Naive thymus-derived CD4-positive, alpha-beta T cell (primary cell): Measurements from ENCODE around the gene ULK1. TPM values are rescaled to one million over a fixed set of nuclear protein-coding genes. Genes with fewer than 3 reads are reported as not detected.

Experiments used
- ATAC-seq: fragments of 150-1000 bp; cut with Tn5 transposase; 2 replicates; pipeline ENCODE4 v1.10.0; 2021; ENCODE audit warnings: mild to moderate bottlenecking, moderate library complexity
- CTCF ChIA-PET: fragments of 350-600 bp; sonication (Branson Sonifier 250); formaldehyde crosslinking; loops from one replicate; lab custom pipeline; 2021; ENCODE audit warnings: antibody characterized with exemption; lab: Charles Lee
- POLR2A ChIA-PET: fragments of 350-600 bp; sonication (Branson Sonifier 250); formaldehyde crosslinking; loops from one replicate; lab custom pipeline; 2021; ENCODE audit warnings: antibody characterized with exemption, inconsistent platforms; lab: Charles Lee
- DNase-seq, 9 donors: peaks; one replicate each; pipeline versions ENCODE4 v3.0.0 to v3.0.0-alpha.2; 2020 to 2022; ENCODE audit warnings: mixed read lengths in 1 of 9
- H3K27ac ChIP-seq: one replicate; pipeline ENCODE4 v1.7.0; 2013; ENCODE audit warnings: mild to moderate bottlenecking, low read depth, low read length, moderate library complexity
- H3K27me3 ChIP-seq, 2 donors: one replicate each; pipeline ENCODE4 v1.7.0; 2013; ENCODE audit warnings: low read length in 2 of 2, mild to moderate bottlenecking in 2 of 2, moderate library complexity in 2 of 2; ENCODE audit not compliant: control insufficient read depth in 2 of 2, insufficient read depth in 2 of 2
- H3K36me3 ChIP-seq, 3 experiments: 1 replicate in 2 of 3; 2 replicates in 1 of 3; pipeline ENCODE4 v1.7.0; 2013; ENCODE audit warnings: low read length in 3 of 3, mild to moderate bottlenecking in 3 of 3, moderate library complexity in 1 of 3; ENCODE audit not compliant: insufficient read depth in 3 of 3, control insufficient read depth in 2 of 3
- H3K4me1 ChIP-seq, 2 donors: one replicate each; pipeline ENCODE4 v1.7.0; 2013; ENCODE audit warnings: low read length in 2 of 2, mild to moderate bottlenecking in 2 of 2, moderate library complexity in 1 of 2; ENCODE audit not compliant: control insufficient read depth in 2 of 2, insufficient read depth in 2 of 2
- H3K4me3 ChIP-seq: 2 replicates; pipeline ENCODE4 v1.7.0; 2013; ENCODE audit warnings: mild to moderate bottlenecking, low read length
- H3K9me3 ChIP-seq, 3 experiments: 1 replicate in 2 of 3; 2 replicates in 1 of 3; pipeline ENCODE4 v1.7.0; 2013; ENCODE audit warnings: low read length in 3 of 3; ENCODE audit not compliant: control insufficient read depth in 2 of 3
- H3K27ac Mint-ChIP-seq, 9 donors: one replicate each; pipeline ENCODE4 v1.8.0; 2020 to 2022; ENCODE audit warnings: mixed read lengths in 9 of 9, mild to moderate bottlenecking in 8 of 9, moderate library complexity in 5 of 9, inconsistent platforms in 2 of 9
- H3K27me3 Mint-ChIP-seq, 5 donors: one replicate each; pipeline ENCODE4 v1.8.0; 2021 to 2022; ENCODE audit warnings: mixed read lengths in 5 of 5, mild to moderate bottlenecking in 1 of 5
- H3K36me3 Mint-ChIP-seq, 5 donors: one replicate each; pipeline ENCODE4 v1.8.0; 2020 to 2022; ENCODE audit warnings: mixed read lengths in 5 of 5, mild to moderate bottlenecking in 3 of 5, inconsistent platforms in 1 of 5
- H3K4me1 Mint-ChIP-seq, 7 donors: one replicate each; pipeline ENCODE4 v1.8.0; 2020 to 2022; ENCODE audit warnings: mixed read lengths in 7 of 7, mild to moderate bottlenecking in 3 of 7, inconsistent platforms in 1 of 7
- H3K4me3 Mint-ChIP-seq, 10 donors: one replicate each; pipeline ENCODE4 v1.8.0; 2020 to 2022; ENCODE audit warnings: mild to moderate bottlenecking in 10 of 10, mixed read lengths in 10 of 10, moderate library complexity in 6 of 10, inconsistent platforms in 2 of 10
- H3K9me3 Mint-ChIP-seq, 11 donors: one replicate each; pipeline ENCODE4 v1.8.0; 2020 to 2022; ENCODE audit warnings: mixed read lengths in 11 of 11, mild to moderate bottlenecking in 4 of 11, inconsistent platforms in 1 of 11, moderate library complexity in 1 of 11
- intact Hi-C, 2 donors: fragments of 100-400 bp; cut with micrococcal nuclease; formaldehyde crosslinking; loops; one replicate each; pipeline ENCODE4 v1.15.1; 2023
- polyA plus RNA-seq, 2 donors: library from polyadenylated mRNA; unstranded; fragments of 300-500 nt; fragmentation: Illumina TruSeq; gene quantifications; one replicate each; pipeline ENCODE4 v1.2.3, GENCODE V29; 2021
- total RNA-seq, 6 experiments: library from RNA in 5 of 6; stranded (reverse) in 5 of 6; gene quantifications; 1 replicate in 5 of 6; 2 replicates in 1 of 6; pipeline ENCODE4 v1.2.3 and lab custom pipeline; 2021 to 2026

The ULK1 gene
- total and polyA plus RNA-seq, 7 experiments from 2014 or later, result 0.28 to 109 (median 36.3) TPM

GRCh38 chr12:131919051-131919347 lies 24.6 kb downstream of the ULK1 start:
- peaks cover 0 to 7% (median 0%) of the 10 kb centered on the region in 5 donors for H3K36me3 Mint-ChIP-seq
- peak; percentile 2 for ATAC-seq
- Histone ChIP-seq H3K4me3 (no peak overlapping the region), H3K36me3 (peaks cover 0 to 73% (median 0%) of the 10 kb centered on the region in 3 experiments), H3K4me1 (no peaks in the 10 kb centered on the region), H3K9me3 (no peaks in the 10 kb centered on the region), H3K27ac (no peak overlapping the region), H3K27me3 (no peaks in the 10 kb centered on the region)
- ChIA-PET CTCF (no interaction called here), POLR2A (no interaction called here)
- H3K27me3 Mint-ChIP-seq, result no peaks in the 10 kb centered on the region
- no peak overlapping the region for H3K27ac Mint-ChIP-seq
- DNase-seq, result no peak
- H3K4me3 Mint-ChIP-seq, result no peak overlapping the region
- intact Hi-C loops, result no loop called here
- H3K4me1 Mint-ChIP-seq, result no peaks in the 10 kb centered on the region
- H3K9me3 Mint-ChIP-seq, result no peaks in the 10 kb centered on the region

GRCh38 chr12:131919366-131920156 lies 25.1 kb downstream of the ULK1 start:
- Mint-ChIP-seq H3K9me3 (no peaks in the 10 kb centered on the region), H3K27ac (no peak overlapping the region), H3K27me3 (no peaks in the 10 kb centered on the region), H3K36me3 (peaks cover 0 to 7% (median 0%) of the 10 kb centered on the region in 5 donors), H3K4me3 (no peak overlapping the region), H3K4me1 (peaks cover 0 to 3% (median 2%) of the 10 kb centered on the region in 7 donors)
- ChIA-PET POLR2A (interaction anchor here (0.8 kb wide), 1 partner anchor 11 kb away, joined by 3 read pairs; no protein-coding TSS in a partner anchor), CTCF (no interaction called here)
- no peak for ATAC-seq
- no peaks in the 10 kb centered on the region for H3K27me3 ChIP-seq
- peaks cover 0 to 68% (median 0%) of the 10 kb centered on the region in 3 experiments for H3K36me3 ChIP-seq
- H3K4me3 ChIP-seq, result no peak overlapping the region
- no peak for DNase-seq
- no peak overlapping the region for H3K27ac ChIP-seq
- H3K9me3 ChIP-seq, result no peaks in the 10 kb centered on the region
- intact Hi-C loops, result no loop called here
- no peaks in the 10 kb centered on the region for H3K4me1 ChIP-seq

GRCh38 chr12:131920157-131920508 lies 25.7 kb downstream of the ULK1 start:
- no peak overlapping the region for H3K4me3 ChIP-seq

GRCh38 chr12:131920902-131921840 lies 26.7 kb downstream of the ULK1 start:
- no peaks in the 10 kb centered on the region for H3K9me3 Mint-ChIP-seq
- no peak overlapping the region for H3K4me3 Mint-ChIP-seq
- H3K27ac ChIP-seq, result no peak overlapping the region
- no peak overlapping the region for H3K27ac Mint-ChIP-seq
- H3K36me3 ChIP-seq, result peaks cover 0 to 52% (median 0%) of the 10 kb centered on the region in 3 experiments
- ATAC-seq (no peak), DNase-seq (no peak)
- H3K9me3 ChIP-seq, result no peaks in the 10 kb centered on the region
- intact Hi-C loops, result no loop called here
- no peak overlapping the region for H3K4me3 ChIP-seq
- H3K27me3 ChIP-seq, result no peaks in the 10 kb centered on the region
- H3K4me1 ChIP-seq, result no peaks in the 10 kb centered on the region
- POLR2A ChIA-PET, result no interaction called here
- H3K27me3 Mint-ChIP-seq, result no peaks in the 10 kb centered on the region
- peaks cover 0 to 7% (median 0%) of the 10 kb centered on the region in 5 donors for H3K36me3 Mint-ChIP-seq
- CTCF ChIA-PET, result interaction anchor here (1.2 kb wide), 1 partner anchor 26 kb away, joined by 3 read pairs; no protein-coding TSS in a partner anchor
- H3K4me1 Mint-ChIP-seq, result peaks cover 0 to 7% (median 6%) of the 10 kb centered on the region in 7 donors

More at GRCh38 chr12:131920157-131920508, 25.7 kb downstream of the ULK1 start:
- DNase-seq (no peak), ATAC-seq (no peak)
- H3K4me3 Mint-ChIP-seq, result no peak overlapping the region
- Histone ChIP-seq H3K4me1 (no peaks in the 10 kb centered on the region), H3K36me3 (peaks cover 0 to 62% (median 0%) of the 10 kb centered on the region in 3 experiments), H3K9me3 (no peaks in the 10 kb centered on the region), H3K27me3 (no peaks in the 10 kb centered on the region), H3K27ac (no peak overlapping the region)
- H3K27ac Mint-ChIP-seq, result no peak overlapping the region
- intact Hi-C loops, result no loop called here
- ChIA-PET POLR2A (interaction anchor here (0.8 kb wide), 1 partner anchor 10 kb away, joined by 3 read pairs; no protein-coding TSS in a partner anchor), CTCF (no interaction called here)
- peaks cover 0 to 7% (median 6%) of the 10 kb centered on the region in 7 donors for H3K4me1 Mint-ChIP-seq
- no peaks in the 10 kb centered on the region for H3K9me3 Mint-ChIP-seq
- H3K36me3 Mint-ChIP-seq, result peaks cover 0 to 7% (median 0%) of the 10 kb centered on the region in 5 donors
- H3K27me3 Mint-ChIP-seq, result no peaks in the 10 kb centered on the region

GRCh38 chr12:131921866-131922769 lies 27.7 kb downstream of the ULK1 start:
- POLR2A ChIA-PET, result no interaction called here
- no peaks in the 10 kb centered on the region for H3K9me3 Mint-ChIP-seq
- Histone ChIP-seq H3K4me1 (no peaks in the 10 kb centered on the region), H3K27ac (no peak overlapping the region), H3K4me3 (no peak overlapping the region), H3K27me3 (no peaks in the 10 kb centered on the region), H3K36me3 (peaks cover 0 to 45% (median 0%) of the 10 kb centered on the region in 3 experiments), H3K9me3 (no peaks in the 10 kb centered on the region)
- CTCF ChIA-PET, result interaction anchor here (1.2 kb wide), 1 partner anchor 25 kb away, joined by 3 read pairs; no protein-coding TSS in a partner anchor
- ATAC-seq, result no peak
- peaks cover 0 to 7% (median 6%) of the 10 kb centered on the region in 7 donors for H3K4me1 Mint-ChIP-seq
- H3K36me3 Mint-ChIP-seq, result peaks cover 0 to 7% (median 0%) of the 10 kb centered on the region in 5 donors
- no peak overlapping the region for H3K4me3 Mint-ChIP-seq
- intact Hi-C loops, result no loop called here
- DNase-seq, result no peak
- peak overlapping the region in 2 of 9 donors; percentile 32 to 41 for H3K27ac Mint-ChIP-seq
- no peaks in the 10 kb centered on the region for H3K27me3 Mint-ChIP-seq

GRCh38 chr12:131922772-131923171 lies 28.4 kb downstream of the ULK1 start:
- ChIA-PET POLR2A (no interaction called here), CTCF (interaction anchor here (0.5 to 1.2 kb wide), 2 partner anchors 24 to 140 kb away, joined by 3 read pairs; no protein-coding TSS in a partner anchor)
- H3K27ac ChIP-seq, result no peak overlapping the region
- no peak for ATAC-seq
- Mint-ChIP-seq H3K27me3 (no peaks in the 10 kb centered on the region), H3K4me1 (peaks cover 0 to 8% (median 7%) of the 10 kb centered on the region in 7 donors), H3K36me3 (peaks cover 0 to 7% (median 0%) of the 10 kb centered on the region in 5 donors), H3K4me3 (no peak overlapping the region), H3K27ac (peak overlapping the region in 1 of 9 donors; percentile 32), H3K9me3 (no peaks in the 10 kb centered on the region)
- intact Hi-C loops, result no loop called here
- H3K4me1 ChIP-seq, result no peaks in the 10 kb centered on the region
- H3K36me3 ChIP-seq, result peaks cover 0 to 41% (median 0%) of the 10 kb centered on the region in 3 experiments
- DNase-seq, result no peak
- no peaks in the 10 kb centered on the region for H3K27me3 ChIP-seq
- no peak overlapping the region for H3K4me3 ChIP-seq
- H3K9me3 ChIP-seq, result no peaks in the 10 kb centered on the region
